H9 (cell line): ENCODE data around the gene PKD2L1. TPM values are rescaled to one million over a fixed set of nuclear protein-coding genes. Genes with fewer than 3 reads are reported as not detected.

Experiments
- DNase-seq: peaks from one replicate; pipeline ENCODE4 v3.0.0-alpha.2; 2017
- H2AFZ ChIP-seq: one replicate; pipeline ENCODE4 v1.6.1; 2013; ENCODE audit warnings: mild to moderate bottlenecking, low read length, control low read depth, moderate library complexity
- H2AK5ac ChIP-seq: 2 replicates; pipeline ENCODE4 v1.6.1; 2013; ENCODE audit warnings: low read length, control low read depth, mixed read lengths; ENCODE audit not compliant: insufficient read length
- H2BK120ac ChIP-seq: one replicate; pipeline ENCODE4 v1.6.1; 2013; ENCODE audit warnings: low read depth, mild to moderate bottlenecking, low read length, control low read depth, inconsistent platforms; ENCODE audit not compliant: poor library complexity, severe bottlenecking
- H2BK12ac ChIP-seq: 2 replicates; pipeline ENCODE4 v1.6.1; 2013; ENCODE audit warnings: low read length, control low read depth, mixed read lengths, low read depth; ENCODE audit not compliant: insufficient read length
- H2BK15ac ChIP-seq: 2 replicates; pipeline ENCODE4 v1.6.1; 2013; ENCODE audit warnings: low read depth, low read length, control low read depth
- H2BK20ac ChIP-seq: one replicate; pipeline ENCODE4 v1.6.1; 2013; ENCODE audit warnings: low read depth, mild to moderate bottlenecking, low read length, control low read depth, inconsistent platforms; ENCODE audit not compliant: poor library complexity, severe bottlenecking
- H2BK5ac ChIP-seq: 2 replicates; pipeline ENCODE4 v1.6.1; 2013; ENCODE audit warnings: low read length, control low read depth, mixed read lengths; ENCODE audit not compliant: insufficient read length
- H3K14ac ChIP-seq: 2 replicates; pipeline ENCODE4 v1.6.1; 2013; ENCODE audit warnings: low read length, control low read depth; ENCODE audit not compliant: insufficient read depth
- H3K18ac ChIP-seq: 2 replicates; pipeline ENCODE4 v1.6.1; 2013; ENCODE audit warnings: low read depth, mild to moderate bottlenecking, mixed read lengths, low read length, control low read depth; ENCODE audit not compliant: insufficient read length
- H3K23ac ChIP-seq: 2 replicates; pipeline ENCODE4 v1.6.1; 2013; ENCODE audit warnings: low read length, control low read depth, mixed read lengths, low read depth; ENCODE audit not compliant: insufficient read length
- H3K23me2 ChIP-seq: 2 replicates; pipeline ENCODE4 v1.6.1; 2013; ENCODE audit warnings: low read depth, mild to moderate bottlenecking, mixed read lengths, low read length, control low read depth; ENCODE audit not compliant: insufficient read length, poor library complexity, severe bottlenecking
- H3K27ac ChIP-seq: 2 replicates; pipeline ENCODE4 v1.5.1; 2013; ENCODE audit warnings: low read length, control low read depth, mixed read lengths, low read depth; ENCODE audit not compliant: insufficient read length
- H3K27me3 ChIP-seq: 2 replicates; pipeline ENCODE4 v1.6.1; 2013; ENCODE audit warnings: low read length, control low read depth, inconsistent platforms; ENCODE audit not compliant: insufficient read depth
- H3K4ac ChIP-seq: 2 replicates; pipeline ENCODE4 v1.6.1; 2013; ENCODE audit warnings: low read depth, mild to moderate bottlenecking, control low read depth, inconsistent platforms, low read length, moderate library complexity
- H3K4me1 ChIP-seq: 2 replicates; pipeline ENCODE4 v1.6.1; 2013; ENCODE audit warnings: low read length, control low read depth, inconsistent platforms; ENCODE audit not compliant: insufficient read depth
- H3K4me2 ChIP-seq: 2 replicates; pipeline ENCODE4 v1.6.1; 2013; ENCODE audit warnings: low read length, control low read depth, mixed read lengths; ENCODE audit not compliant: insufficient read length, insufficient read depth
- H3K56ac ChIP-seq: 2 replicates; pipeline ENCODE4 v1.6.1; 2013; ENCODE audit warnings: low read depth, mild to moderate bottlenecking, mixed read lengths, low read length, control low read depth; ENCODE audit not compliant: insufficient read length
- H3K79me1 ChIP-seq: 2 replicates; pipeline ENCODE4 v1.6.1; 2013; ENCODE audit warnings: low read depth, mild to moderate bottlenecking, moderate library complexity, low read length, control low read depth, inconsistent platforms; ENCODE audit not compliant: insufficient read depth, poor library complexity, severe bottlenecking
- H3K79me2 ChIP-seq: 2 replicates; pipeline ENCODE4 v1.6.1; 2013; ENCODE audit warnings: low read length, control low read depth, inconsistent platforms; ENCODE audit not compliant: insufficient read depth
- H3K9ac ChIP-seq: 2 replicates; pipeline ENCODE4 v1.6.1; 2013; ENCODE audit warnings: low read length, control low read depth, mixed read lengths; ENCODE audit not compliant: insufficient read length; ENCODE audit errors: extremely low read depth
- H3K9me3 ChIP-seq: one replicate; pipeline ENCODE4 v1.6.1; 2013; ENCODE audit warnings: low read depth, low read length, inconsistent platforms; ENCODE audit not compliant: control insufficient read depth
- H3T11ph ChIP-seq: one replicate; pipeline ENCODE4 v1.6.1; 2013; ENCODE audit warnings: mild to moderate bottlenecking, low read length, control low read depth, inconsistent platforms
- H4K20me1 ChIP-seq: one replicate; pipeline ENCODE4 v1.6.1; 2013; ENCODE audit not compliant: control insufficient read depth, insufficient read length, insufficient read depth
- H4K5ac ChIP-seq: 2 replicates; pipeline ENCODE4 v1.6.1; 2013; ENCODE audit warnings: low read depth, mild to moderate bottlenecking, mixed read lengths, low read length, control low read depth; ENCODE audit not compliant: insufficient read length
- H4K8ac ChIP-seq: replicated peaks from 2 replicates; pipeline ENCODE4 v1.6.1; 2013; ENCODE audit warnings: low read length, control low read depth, mixed read lengths, low read depth; ENCODE audit not compliant: insufficient read length
- H4K91ac ChIP-seq: 2 replicates; pipeline ENCODE4 v1.6.1; 2013; ENCODE audit warnings: low read depth, mild to moderate bottlenecking, moderate library complexity, mixed read lengths, low read length, control low read depth; ENCODE audit not compliant: insufficient read length
- H3K27ac Mint-ChIP-seq, 3 experiments: 2 replicates in 2 of 3; 3 replicates in 1 of 3; pipeline ENCODE4 v1.8.0; 2020 to 2021; ENCODE audit warnings: mixed read lengths in 3 of 3, mild to moderate bottlenecking in 1 of 3, moderate library complexity in 1 of 3
- H3K27me3 Mint-ChIP-seq: 2 replicates; pipeline ENCODE4 v1.8.0; 2021; ENCODE audit warnings: low read depth, mild to moderate bottlenecking, moderate library complexity, mixed read lengths
- H3K36me3 Mint-ChIP-seq, 3 experiments: 2 replicates in 2 of 3; 3 replicates in 1 of 3; pipeline ENCODE4 v1.8.0; 2020 to 2021; ENCODE audit warnings: low read depth in 3 of 3, mixed read lengths in 3 of 3; ENCODE audit not compliant: insufficient read depth in 1 of 3
- H3K4me1 Mint-ChIP-seq, 2 experiments: 2 replicates each; pipeline ENCODE4 v1.8.0; 2020; ENCODE audit warnings: mixed read lengths in 2 of 2
- H3K4me3 Mint-ChIP-seq, 2 experiments: 2 replicates in 1 of 2; 3 replicates in 1 of 2; pipeline ENCODE4 v1.8.0; 2020 to 2021; ENCODE audit warnings: mild to moderate bottlenecking in 2 of 2, mixed read lengths in 2 of 2, moderate library complexity in 1 of 2
- H3K9me3 Mint-ChIP-seq, 2 experiments: 2 replicates in 1 of 2; 3 replicates in 1 of 2; pipeline ENCODE4 v1.8.0; 2020; ENCODE audit warnings: mild to moderate bottlenecking in 2 of 2, mixed read lengths in 2 of 2, moderate library complexity in 1 of 2
- CTCF ChIP-seq: fragments of 200-600 bp; sonication (generic); conservative IDR thresholded peaks from 3 replicates; pipeline ENCODE4 v1.8.0; 2021; ENCODE audit warnings: antibody characterized with exemption, mild to moderate bottlenecking
- WGBS: extraction: QIAGEN DNeasy Blood & Tissue Kit; methylation state at CpG from one replicate; pipeline ENCODE4 v1.1.7; 2013; ENCODE audit warnings: missing lambda C conversion rate, low lambda C conversion rate, mixed read lengths; ENCODE audit not compliant: insufficient read length; ENCODE audit errors: extremely low coverage; 5-methylcytosine and 5-hydroxymethylcytosine counted together
- total RNA-seq: library from RNA; stranded (reverse); gene quantifications from 2 replicates; pipeline ENCODE4 v1.2.1, GENCODE V29; 2021

PKD2L1 gene
- total RNA-seq, 1 experiment from 2014 or later: 0.20 TPM

DNA sequence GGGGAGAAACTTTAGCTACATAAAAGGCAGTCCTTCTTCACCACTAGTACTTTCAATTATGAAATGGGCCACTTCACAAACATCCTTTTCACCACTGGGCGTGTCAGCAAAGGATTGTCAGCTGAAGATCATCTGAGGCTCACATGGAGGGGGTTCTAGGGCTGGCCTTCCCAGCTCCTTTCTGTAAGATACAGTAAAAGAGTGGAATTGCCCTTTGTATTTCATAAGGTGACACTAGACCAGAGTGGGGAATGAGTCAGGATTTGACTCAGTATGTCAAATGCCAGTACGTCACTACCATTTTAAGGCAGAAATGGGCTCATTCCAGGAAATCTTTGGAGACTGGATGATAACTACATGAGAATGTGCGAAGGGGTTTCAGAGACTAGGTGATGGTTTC lies 22.3 kb downstream of the PKD2L1 start:
- Histone ChIP-seq H4K91ac (no peak overlapping the region), H3K79me1 (no peaks in the 10 kb centered on the region), H3K9me3 (no peaks in the 10 kb centered on the region), H3K14ac (no peak overlapping the region), H2BK20ac (no peak overlapping the region), H3K4me1 (no peaks in the 10 kb centered on the region; the same call in 1 of the 2 replicates), H3K27me3 (no peaks in the 10 kb centered on the region), H2BK5ac (no peak overlapping the region), H3K4ac (no peak overlapping the region), H2AFZ (no peak overlapping the region), H3K27ac (no peak overlapping the region), H3K56ac (no peak overlapping the region), H3K23ac (no peak overlapping the region), H2BK15ac (no peak overlapping the region), H3K4me2 (no peak overlapping the region), H3T11ph (no peak overlapping the region), H3K18ac (no peak overlapping the region), H2AK5ac (no peak overlapping the region), H3K23me2 (no peaks in the 10 kb centered on the region), H4K5ac (no peak overlapping the region), H2BK120ac (no peak overlapping the region), H4K20me1 (no peaks in the 10 kb centered on the region), H3K9ac (no peak overlapping the region), H2BK12ac (no peak overlapping the region), H4K8ac (no peak overlapping the region), H3K79me2 (no peaks in the 10 kb centered on the region)
- Mint-ChIP-seq H3K9me3 (no peaks in the 10 kb centered on the region), H3K4me1 (peaks cover 5% of the 10 kb centered on the region in 2 experiments), H3K27me3 (peaks cover 35% of the 10 kb centered on the region), H3K36me3 (no peaks in the 10 kb centered on the region), H3K27ac (no peak overlapping the region), H3K4me3 (no peak overlapping the region)
- TF ChIP-seq CTCF: no peak
- no CpG with 5 or more reads among the region's 3 CpGs for WGBS
- DNase-seq: no peak
